NCI-H1436 (cell line): ENCODE measurements around the gene PSMB9.
A peak's percentile ranks its signal among the peaks of the same experiment; 100 is the strongest.

ENCODE experiments used
- DNase-seq: peaks from one replicate; lab custom pipeline; 2025; lab: John Stamatoyannopoulos, UW

Gene PSMB9

GRCh38 chr6:32839356-32839755 is 14.6 kb upstream of the PSMB9 start:
- no peak for DNase-seq

DNA sequence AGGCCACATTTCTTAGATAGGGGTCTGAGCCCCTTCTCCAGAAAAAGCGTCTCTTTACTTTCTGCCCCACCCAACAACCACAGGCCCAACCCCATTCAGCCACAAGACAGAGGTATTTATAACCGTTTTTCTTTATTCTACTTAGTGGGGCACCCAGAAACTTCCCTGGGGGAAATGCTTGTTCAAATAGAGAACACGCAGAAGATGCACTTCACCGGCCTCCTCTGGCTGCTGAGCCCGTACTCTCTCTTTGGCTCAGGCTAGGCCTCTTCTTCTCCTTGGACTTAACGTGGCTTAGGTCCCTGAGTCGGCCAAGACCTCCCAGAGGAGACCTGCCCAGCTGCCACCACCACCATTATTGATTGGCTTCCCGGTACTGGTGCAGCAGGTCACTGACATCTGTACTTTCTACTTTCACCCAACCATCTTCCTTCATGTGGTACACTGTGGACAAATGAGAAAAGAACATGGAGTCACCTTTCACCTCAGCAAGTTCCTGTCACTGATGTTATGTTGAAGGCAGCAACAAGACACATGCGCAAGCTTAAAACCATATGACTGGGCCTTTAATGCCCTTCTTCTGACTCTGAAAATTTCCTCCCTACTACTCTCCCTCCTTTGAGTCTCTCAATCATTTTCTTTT is 13.3 kb upstream of the PSMB9 start:
- DNase-seq, result no peak

DNA sequence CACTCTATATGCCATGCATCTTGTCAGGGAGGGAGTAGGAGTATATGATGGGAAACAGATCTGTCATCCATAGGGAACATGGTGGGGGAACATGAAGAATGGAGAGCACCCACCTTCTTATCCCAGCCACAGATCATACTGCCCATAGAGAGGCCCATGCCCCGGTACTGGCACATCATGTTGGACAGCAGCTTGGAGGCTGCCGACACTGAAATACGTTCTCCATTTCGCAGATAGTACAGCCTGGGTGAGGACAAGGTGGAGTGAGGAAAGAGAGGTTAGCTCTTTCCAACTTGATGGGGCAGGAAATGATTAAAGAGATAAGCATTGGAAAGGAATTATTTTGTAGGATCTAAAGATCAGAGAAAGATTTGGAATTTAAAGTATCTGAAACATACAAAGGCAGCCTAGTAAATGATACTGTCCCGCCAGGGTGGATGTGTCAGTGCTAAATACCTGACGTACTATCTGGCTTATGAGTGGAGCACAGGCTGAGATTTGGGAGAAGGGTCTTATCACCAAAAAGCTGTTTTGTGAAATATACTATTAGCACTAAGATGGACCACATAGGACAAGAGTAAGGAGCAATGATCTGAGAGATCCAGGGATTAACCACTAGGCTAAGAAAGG is 11.9 kb upstream of the PSMB9 start:
- no peak for DNase-seq

DNA sequence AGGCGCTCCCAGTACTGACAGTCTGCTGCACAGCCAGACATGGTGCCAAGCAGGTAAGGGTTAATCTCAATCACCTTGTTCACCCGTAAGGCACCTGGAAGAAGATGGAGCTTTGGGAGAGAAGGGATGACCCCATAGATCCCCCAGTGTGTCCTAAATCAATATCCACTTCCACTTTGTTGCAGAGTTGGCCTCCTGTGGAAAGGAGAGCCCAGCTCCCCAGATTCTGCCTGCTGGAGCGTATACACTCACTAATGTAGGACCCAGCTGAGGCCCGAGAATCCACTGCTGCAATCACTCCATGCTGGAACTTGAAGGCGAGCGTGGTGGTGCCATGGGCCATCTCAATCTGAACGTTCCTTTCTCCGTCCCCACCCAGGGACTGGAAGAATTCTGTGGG is 11.3 kb upstream of the PSMB9 start:
- DNase-seq, result no peak

DNA sequence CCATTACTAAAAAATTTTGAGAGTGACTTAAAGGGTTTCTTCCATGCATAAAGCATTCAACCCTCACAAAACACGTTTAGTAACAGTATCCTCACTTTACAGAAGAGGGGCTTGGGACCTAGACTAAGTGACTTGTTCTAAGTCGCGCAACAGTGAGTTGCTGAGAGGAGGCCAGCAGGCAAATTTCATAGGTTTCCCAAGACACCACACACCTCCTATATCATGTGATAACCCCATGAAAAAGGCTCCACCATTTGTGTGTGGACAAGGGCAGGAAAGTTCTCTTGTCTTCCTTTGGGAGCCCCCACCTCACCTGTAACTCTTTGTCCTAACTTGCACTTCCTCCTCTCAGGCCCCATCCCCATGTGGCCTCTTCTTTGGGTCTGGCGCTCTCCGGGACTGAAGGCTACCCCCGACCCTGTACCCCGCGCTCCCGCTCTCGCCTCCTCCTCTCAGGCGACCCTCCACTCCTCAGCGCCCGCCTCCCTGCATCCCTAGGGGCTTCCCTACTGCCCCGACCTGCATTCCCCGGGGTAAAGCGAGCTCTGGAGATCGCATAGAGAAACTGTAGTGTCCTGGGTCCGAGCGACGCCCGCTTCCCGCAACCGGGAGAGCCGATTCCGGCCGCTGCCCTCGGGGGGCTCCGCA is 10.5 kb upstream of the PSMB9 start:
- DNase-seq, result no peak

GRCh38 chr6:32843979-32844838 is 9.8 kb upstream of the PSMB9 start, which contains the start of gene PSMB8:
TSS of gene PSMB8 (minus strand) at chr6:32844047. CDS start at chr6:32843996, 51 bp downstream.
- DNase-seq, result peak; percentile 97

GRCh38 chr6:32844839-32845383 is 9.1 kb upstream of the PSMB9 start:
- DNase-seq, result no peak

- DNase-seq, result no peak
These were observed 8.6 kb upstream of the PSMB9 start for GRCh38 chr6:32845384-32845884.

- DNase-seq, result no peak
These were observed 7.0 kb upstream of the PSMB9 start for GRCh38 chr6:32847004-32847403.

DNA sequence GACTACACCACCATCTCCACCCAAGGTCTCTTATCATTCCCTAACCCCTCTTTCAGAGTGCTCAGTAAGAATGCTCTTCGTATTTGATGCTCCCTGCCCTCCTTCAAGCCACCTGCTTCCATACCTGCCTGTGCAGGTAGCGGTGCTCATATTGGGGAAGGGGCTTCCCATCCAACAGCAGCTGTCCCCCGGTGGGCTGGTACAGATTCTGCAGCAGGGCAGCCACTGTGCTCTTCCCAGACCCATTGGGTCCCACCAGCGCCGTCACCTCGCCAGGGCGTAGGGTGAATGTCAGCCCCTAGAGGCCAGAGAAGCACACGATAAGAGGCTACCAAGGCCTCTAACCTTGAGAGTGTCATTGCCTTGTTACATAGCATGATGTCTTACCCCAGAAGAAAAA is 6.2 kb upstream of the PSMB9 start:
- no peak for DNase-seq

GRCh38 chr6:32849126-32849525 is 4.9 kb upstream of the PSMB9 start:
- no peak for DNase-seq

GRCh38 chr6:32851025-32851424 is 3.0 kb upstream of the PSMB9 start:
- DNase-seq, result no peak

GRCh38 chr6:32852018-32852843 is 1.8 kb upstream of the PSMB9 start:
- no peak for DNase-seq

DNA sequence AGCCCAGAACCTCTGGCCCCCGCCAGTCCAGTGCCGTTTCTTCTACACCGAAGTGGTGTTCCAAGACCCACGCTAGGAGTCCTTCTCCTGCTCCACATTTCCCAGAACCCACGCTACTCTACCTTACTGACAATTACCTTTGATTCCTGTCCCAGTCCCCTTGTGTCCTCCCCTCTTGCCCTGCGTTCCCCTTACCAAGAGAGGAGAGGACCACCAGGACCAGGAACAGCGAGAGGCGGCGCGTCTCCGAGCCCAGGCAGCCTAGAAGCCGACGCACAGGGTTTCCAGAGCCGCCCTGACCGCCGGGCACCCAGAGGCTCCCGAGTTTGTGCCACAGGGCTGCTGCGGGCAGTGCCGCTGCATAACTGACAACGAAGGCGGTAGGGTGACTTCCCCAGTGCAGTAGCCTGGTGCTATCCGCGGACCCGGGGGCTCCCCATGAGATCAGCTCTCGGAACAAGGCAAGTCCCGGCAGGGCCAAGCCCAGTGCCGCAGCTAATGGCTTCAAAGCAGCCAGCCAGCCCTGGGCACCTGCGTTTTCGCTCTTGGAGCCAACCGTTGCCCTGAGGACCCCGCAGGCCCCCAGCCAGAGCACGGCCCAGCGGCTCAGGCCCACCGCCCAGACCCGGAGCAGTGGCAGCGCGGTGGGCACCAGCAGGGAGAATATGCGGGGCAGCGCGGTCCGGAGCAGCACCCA is 1.0 kb upstream of the PSMB9 start:
- DNase-seq, result no peak

DNA sequence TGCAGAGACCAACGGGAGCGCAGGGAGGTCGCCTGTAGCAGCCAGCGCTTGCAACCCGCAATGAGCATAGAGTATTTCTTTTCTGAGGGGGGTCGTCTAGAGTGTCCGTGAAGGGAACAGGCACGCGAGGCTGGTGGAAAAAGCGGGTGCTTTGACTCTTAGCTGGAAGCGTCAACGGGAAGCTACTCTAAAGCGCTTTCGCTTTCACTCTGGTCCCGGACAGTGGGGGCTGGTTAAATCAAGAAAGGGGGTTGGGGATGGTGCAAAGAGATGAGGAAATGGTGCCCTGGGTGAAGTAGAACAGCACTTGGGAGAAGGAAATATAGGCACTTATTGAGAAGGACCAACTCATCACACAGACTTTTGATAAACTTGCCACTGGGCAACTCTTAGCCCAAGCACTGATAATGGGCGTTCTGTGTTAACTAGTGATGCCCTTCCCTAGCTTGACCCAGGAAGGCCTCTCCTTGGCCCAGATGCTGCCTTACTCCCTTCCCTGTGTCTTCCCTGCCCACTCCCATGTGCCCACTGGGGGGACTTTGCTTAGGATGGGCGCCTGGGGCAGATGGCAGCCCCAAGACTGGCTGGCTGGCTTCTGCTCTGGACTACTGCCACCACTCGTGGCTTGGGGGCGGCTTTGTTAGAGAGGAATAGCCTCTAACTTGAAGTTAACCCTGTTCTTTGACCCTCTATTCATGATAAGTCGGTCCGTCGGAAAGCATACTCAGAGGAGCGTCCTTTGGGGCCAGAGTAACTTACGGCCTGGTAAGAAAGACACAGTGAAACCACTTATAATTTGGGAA is 585 bp downstream of the PSMB9 start:
- DNase-seq, result no peak

DNA sequence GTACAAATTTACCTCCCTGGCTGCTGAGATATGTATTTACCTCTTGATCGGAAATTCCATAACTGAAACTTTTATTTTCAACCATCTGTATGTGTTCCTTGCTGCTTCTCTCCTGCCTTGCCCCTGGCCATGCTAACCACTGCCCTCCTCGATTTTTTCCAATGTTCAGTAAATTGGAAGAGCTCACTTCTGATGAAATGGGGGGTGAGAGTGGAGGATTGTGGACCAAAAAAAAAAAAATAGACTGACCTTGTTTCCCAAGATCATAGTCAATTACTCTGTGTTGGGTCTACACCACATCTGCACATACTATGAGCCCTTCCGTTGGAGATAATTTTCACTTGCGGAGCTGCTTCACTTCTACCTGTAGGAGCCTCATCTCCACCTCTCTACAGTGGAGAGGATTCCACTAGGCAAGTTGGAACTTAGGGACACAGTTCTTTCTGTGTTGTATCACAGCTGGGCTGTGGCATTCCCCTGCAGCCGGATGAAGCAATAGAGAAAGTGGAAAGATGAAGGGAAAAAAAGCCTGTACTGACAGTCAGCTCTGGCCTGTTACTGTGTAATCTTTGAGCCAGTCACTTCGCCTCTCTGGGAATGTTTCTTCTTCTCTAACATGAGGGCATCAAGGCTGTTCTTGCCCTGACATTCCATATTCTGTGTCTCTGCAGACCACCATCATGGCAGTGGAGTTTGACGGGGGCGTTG is 1.6 kb downstream of the PSMB9 start:
- DNase-seq, result no peak

DNA sequence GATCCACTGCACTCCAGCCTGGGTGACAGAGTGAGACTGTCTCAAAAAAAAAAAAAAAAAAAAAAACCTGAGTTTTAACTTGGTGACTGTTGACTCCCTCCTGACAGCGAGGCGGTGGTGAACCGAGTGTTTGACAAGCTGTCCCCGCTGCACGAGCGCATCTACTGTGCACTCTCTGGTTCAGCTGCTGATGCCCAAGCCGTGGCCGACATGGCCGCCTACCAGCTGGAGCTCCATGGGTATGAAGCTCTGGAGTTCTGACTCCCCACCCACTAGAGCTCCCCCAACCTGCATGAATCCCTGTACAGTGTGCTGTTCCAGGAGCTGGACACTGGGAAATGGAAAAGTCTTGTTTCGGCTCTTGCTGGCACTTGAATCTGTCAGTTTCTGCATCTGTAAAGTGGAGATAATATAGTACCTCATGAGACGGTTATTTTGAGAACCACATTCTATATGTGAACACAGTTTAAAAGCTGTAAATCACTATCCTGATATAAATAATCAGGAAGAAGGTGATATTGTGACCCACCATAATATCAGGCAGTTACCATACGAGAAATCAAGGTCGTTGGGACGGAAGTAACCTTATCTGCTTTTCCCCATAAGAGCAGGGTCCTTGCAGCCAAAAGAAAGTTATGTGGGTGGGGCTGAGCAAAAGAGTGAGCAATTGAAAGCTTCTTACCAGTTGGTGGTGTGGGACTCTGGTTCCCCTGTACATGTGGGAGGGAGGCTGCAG is 3.3 kb downstream of the PSMB9 start:
- no peak for DNase-seq

- no peak for DNase-seq
These were observed 4.2 kb downstream of the PSMB9 start for GRCh38 chr6:32858194-32858593.
